ENCODE data around the gene LSS.

Gene LSS

DNA sequence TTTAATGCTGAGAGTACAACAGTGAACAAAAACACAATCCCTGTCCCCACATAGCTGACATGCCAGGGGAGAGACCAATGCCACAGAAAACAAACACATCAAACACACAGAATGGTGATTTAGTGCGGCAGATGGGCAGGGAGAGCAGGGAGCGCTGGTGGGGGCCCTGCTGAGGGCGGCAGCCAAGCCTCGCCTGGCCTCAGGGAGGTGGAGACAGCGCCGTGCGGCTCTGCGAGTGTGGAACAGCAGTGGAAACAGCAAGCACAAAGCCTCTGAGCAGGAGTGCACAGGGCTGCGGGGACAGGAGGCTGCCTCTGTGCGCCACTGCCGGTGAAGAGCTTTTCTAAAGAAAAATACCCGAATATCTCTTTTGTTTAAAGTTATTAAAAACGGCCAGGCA, 39.8 kb upstream of the LSS start:
- TF ChIP-seq TAF1 (IDR thresholded peaks at IDR 0.05; ENCODE audit: low read depth) (no peak), NFIC (IDR thresholded peaks at IDR 0.05) (no peak), CREB1 (IDR thresholded peaks at IDR 0.05; ENCODE audit: low read depth) (no peak)

DNA sequence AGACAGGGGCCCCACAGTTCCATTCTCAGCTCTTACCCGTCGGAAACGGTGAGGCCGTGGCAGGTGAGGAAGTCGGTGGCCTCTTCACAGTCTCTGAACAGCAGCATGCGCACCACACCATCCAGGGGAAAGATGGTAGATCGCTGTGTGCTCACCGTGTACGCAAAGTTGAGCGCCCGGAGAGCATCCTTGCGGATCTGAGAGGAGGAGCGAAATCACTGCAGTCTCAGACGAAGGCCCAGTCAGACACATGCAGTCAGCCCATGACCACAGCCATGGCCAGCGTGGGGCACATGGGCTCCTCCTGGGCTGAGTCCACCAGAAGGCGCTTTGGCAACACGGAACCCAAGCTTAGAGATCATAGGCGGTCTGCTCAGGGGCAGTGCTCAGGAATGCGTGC, 38.4 kb upstream of the LSS start:
- TF ChIP-seq, protein P1, sequence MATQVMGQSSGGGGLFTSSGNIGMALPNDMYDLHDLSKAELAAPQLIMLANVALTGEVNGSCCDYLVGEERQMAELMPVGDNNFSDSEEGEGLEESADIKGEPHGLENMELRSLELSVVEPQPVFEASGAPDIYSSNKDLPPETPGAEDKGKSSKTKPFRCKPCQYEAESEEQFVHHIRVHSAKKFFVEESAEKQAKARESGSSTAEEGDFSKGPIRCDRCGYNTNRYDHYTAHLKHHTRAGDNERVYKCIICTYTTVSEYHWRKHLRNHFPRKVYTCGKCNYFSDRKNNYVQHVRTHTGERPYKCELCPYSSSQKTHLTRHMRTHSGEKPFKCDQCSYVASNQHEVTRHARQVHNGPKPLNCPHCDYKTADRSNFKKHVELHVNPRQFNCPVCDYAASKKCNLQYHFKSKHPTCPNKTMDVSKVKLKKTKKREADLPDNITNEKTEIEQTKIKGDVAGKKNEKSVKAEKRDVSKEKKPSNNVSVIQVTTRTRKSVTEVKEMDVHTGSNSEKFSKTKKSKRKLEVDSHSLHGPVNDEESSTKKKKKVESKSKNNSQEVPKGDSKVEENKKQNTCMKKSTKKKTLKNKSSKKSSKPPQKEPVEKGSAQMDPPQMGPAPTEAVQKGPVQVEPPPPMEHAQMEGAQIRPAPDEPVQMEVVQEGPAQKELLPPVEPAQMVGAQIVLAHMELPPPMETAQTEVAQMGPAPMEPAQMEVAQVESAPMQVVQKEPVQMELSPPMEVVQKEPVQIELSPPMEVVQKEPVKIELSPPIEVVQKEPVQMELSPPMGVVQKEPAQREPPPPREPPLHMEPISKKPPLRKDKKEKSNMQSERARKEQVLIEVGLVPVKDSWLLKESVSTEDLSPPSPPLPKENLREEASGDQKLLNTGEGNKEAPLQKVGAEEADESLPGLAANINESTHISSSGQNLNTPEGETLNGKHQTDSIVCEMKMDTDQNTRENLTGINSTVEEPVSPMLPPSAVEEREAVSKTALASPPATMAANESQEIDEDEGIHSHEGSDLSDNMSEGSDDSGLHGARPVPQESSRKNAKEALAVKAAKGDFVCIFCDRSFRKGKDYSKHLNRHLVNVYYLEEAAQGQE (IDR thresholded peaks at IDR 0.05; ENCODE audit: low read depth) = no peak
- TF ChIP-seq EP300 (IDR thresholded peaks at IDR 0.05; ENCODE audit: borderline replicate concordance) (no peak), EGR1 (IDR thresholded peaks at IDR 0.05) (no peak), CEBPB (IDR thresholded peaks at IDR 0.05) (no peak), NFIC (IDR thresholded peaks at IDR 0.05) (no peak), YY1 (IDR thresholded peaks at IDR 0.05; ENCODE audit: low read depth) (no peak), ZBTB7A (IDR thresholded peaks at IDR 0.05; ENCODE audit: low read depth) (no peak), TAF1 (IDR thresholded peaks at IDR 0.05; ENCODE audit: low read depth) (no peak), TEAD4 (IDR thresholded peaks at IDR 0.05) (no peak), CREB1 (IDR thresholded peaks at IDR 0.05; ENCODE audit: low read depth) (no peak), TCF12 (IDR thresholded peaks at IDR 0.05; ENCODE audit: low read depth) (no peak), RAD21 (IDR thresholded peaks at IDR 0.05; ENCODE audit: low read depth) (no peak), FOXM1 (IDR thresholded peaks at IDR 0.05; ENCODE audit: borderline replicate concordance, low read depth) (no peak)
- TF ChIP-seq, protein P2, sequence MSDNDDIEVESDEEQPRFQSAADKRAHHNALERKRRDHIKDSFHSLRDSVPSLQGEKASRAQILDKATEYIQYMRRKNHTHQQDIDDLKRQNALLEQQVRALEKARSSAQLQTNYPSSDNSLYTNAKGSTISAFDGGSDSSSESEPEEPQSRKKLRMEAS (IDR thresholded peaks at IDR 0.05) = no peak
- TF ChIP-seq, protein P3, sequence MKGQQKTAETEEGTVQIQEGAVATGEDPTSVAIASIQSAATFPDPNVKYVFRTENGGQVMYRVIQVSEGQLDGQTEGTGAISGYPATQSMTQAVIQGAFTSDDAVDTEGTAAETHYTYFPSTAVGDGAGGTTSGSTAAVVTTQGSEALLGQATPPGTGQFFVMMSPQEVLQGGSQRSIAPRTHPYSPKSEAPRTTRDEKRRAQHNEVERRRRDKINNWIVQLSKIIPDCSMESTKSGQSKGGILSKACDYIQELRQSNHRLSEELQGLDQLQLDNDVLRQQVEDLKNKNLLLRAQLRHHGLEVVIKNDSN (IDR thresholded peaks at IDR 0.05) = no peak

DNA sequence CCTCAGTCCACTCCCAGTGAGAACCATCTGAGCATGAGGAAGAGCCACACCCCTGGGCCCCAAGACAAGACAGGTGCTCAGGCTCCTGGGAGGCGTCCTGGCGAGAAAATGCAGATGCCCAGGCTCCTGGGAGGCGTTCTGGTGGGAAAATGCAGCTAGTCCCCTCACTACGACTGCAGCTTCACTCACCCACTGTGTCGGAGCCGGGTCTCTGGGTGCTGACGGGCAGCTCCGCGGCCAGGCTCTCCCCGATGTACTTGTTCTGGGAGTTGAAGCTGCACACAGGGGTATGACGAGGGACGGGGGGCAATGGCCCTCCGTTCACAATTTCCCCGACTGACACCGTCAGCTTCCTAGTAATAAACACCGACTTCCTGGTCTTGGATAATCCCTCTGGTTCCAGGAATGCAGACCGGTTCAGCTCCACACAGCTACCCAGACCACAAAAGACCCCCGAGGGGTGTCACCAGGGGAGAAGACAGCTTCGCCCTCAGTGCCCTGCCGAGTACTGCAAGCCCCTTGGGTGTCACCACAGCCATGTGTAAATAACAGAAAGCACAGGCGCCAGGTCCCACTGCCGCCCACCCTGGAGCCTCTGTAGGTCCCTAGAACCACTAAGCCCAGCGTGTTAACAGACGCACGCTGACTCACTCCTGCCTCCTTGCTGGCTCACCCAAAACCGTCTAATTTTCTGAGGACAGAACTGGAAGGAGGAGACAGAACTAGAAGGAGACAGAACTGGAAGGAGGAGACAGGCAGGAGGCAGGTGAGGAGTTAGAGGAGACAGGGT, 37.4 kb upstream of the LSS start:
- no peak for TF ChIP-seq NFIC (IDR thresholded peaks at IDR 0.05)
- no peak for TF ChIP-seq YY1 (IDR thresholded peaks at IDR 0.05; ENCODE audit: low read depth)
- no peak for TF ChIP-seq FOXM1 (IDR thresholded peaks at IDR 0.05; ENCODE audit: borderline replicate concordance, low read depth)
- TF ChIP-seq CEBPB (IDR thresholded peaks at IDR 0.05) = no peak
- TF ChIP-seq TEAD4 (IDR thresholded peaks at IDR 0.05) = no peak
- no peak for TF ChIP-seq TAF1 (IDR thresholded peaks at IDR 0.05; ENCODE audit: low read depth)
- no peak for TF ChIP-seq RAD21 (IDR thresholded peaks at IDR 0.05; ENCODE audit: low read depth)
- TF ChIP-seq, protein P3 (IDR thresholded peaks at IDR 0.05) = no peak
- no peak for TF ChIP-seq ZBTB7A (IDR thresholded peaks at IDR 0.05; ENCODE audit: low read depth)
- no peak for TF ChIP-seq TCF12 (IDR thresholded peaks at IDR 0.05; ENCODE audit: low read depth)
- no peak for TF ChIP-seq EP300 (IDR thresholded peaks at IDR 0.05; ENCODE audit: borderline replicate concordance)
- TF ChIP-seq, protein P2 (IDR thresholded peaks at IDR 0.05) = no peak
- no peak for TF ChIP-seq EGR1 (IDR thresholded peaks at IDR 0.05)
- TF ChIP-seq, protein P1 (IDR thresholded peaks at IDR 0.05; ENCODE audit: low read depth) = no peak
- TF ChIP-seq CREB1 (IDR thresholded peaks at IDR 0.05; ENCODE audit: low read depth) = no peak

DNA sequence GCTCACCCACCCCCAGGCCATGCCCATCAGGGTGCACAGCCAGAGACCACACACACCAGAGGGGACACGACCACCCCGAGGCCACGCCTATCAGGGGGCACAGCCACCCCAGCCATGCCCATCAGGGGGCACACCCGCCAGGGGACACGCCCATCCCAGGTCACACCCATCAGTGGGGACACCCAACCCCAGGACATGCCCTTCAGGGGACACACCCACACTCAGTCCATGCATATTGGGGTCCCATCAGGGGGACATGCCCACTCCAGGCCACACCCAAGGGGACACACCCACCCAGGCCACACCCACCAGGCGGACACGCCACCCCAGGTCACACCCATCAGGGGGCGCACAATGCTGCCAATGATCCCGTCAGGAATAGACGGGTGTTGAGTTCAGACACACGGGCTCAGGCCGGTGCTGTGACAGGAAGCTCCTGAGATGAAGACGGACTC, 36.1 kb upstream of the LSS start:
- TF ChIP-seq YY1 (IDR thresholded peaks at IDR 0.05; ENCODE audit: low read depth) = no peak
- TF ChIP-seq, protein P1 (IDR thresholded peaks at IDR 0.05; ENCODE audit: low read depth) = no peak
- TF ChIP-seq, protein P3 (IDR thresholded peaks at IDR 0.05) = no peak
- TF ChIP-seq EGR1 (IDR thresholded peaks at IDR 0.05) = no peak
- no peak for TF ChIP-seq TEAD4 (IDR thresholded peaks at IDR 0.05)
- TF ChIP-seq EP300 (IDR thresholded peaks at IDR 0.05; ENCODE audit: borderline replicate concordance) = no peak
- no peak for TF ChIP-seq NFIC (IDR thresholded peaks at IDR 0.05)
- TF ChIP-seq ZBTB7A (IDR thresholded peaks at IDR 0.05; ENCODE audit: low read depth) = no peak
- no peak for TF ChIP-seq RAD21 (IDR thresholded peaks at IDR 0.05; ENCODE audit: low read depth)
- TF ChIP-seq CEBPB (IDR thresholded peaks at IDR 0.05) = no peak
- TF ChIP-seq TAF1 (IDR thresholded peaks at IDR 0.05; ENCODE audit: low read depth) = no peak
- TF ChIP-seq, protein P2 (IDR thresholded peaks at IDR 0.05) = no peak
- no peak for TF ChIP-seq FOXM1 (IDR thresholded peaks at IDR 0.05; ENCODE audit: borderline replicate concordance, low read depth)
- no peak for TF ChIP-seq CREB1 (IDR thresholded peaks at IDR 0.05; ENCODE audit: low read depth)
- no peak for TF ChIP-seq TCF12 (IDR thresholded peaks at IDR 0.05; ENCODE audit: low read depth)
